Vagina (tissue), 2 donors: Measurements from ENCODE around the gene NKG7.

ENCODE experiments used
- POLR2A ChIP-seq, 2 donors: fragments of 450-650 bp; IDR thresholded peaks; one replicate each; pipeline ENCODE4 v1.6.1; 2017; ENCODE audit warnings: antibody characterized with exemption in 2 of 2, mild to moderate bottlenecking in 2 of 2, moderate library complexity in 2 of 2
- POLR2AphosphoS5 ChIP-seq, 2 donors: sonication (generic); formaldehyde crosslinking; IDR thresholded peaks; one replicate each; pipeline ENCODE4 v1.9.0; 2017; ENCODE audit warnings: antibody characterized with exemption in 2 of 2, mild to moderate bottlenecking in 2 of 2, low read depth in 1 of 2; ENCODE audit not compliant: insufficient read depth in 1 of 2
- TF ChIP-seq, protein P1 (sequence below), 3 experiments: fragments of 450-650 bp in 2 of 3; fragments of 200-600 bp in 1 of 3; sonication (generic) in 1 of 3; IDR thresholded peaks; one replicate each; pipeline ENCODE4 v1.5.1; 2017 to 2019; ENCODE audit warnings: antibody characterized with exemption in 3 of 3, mild to moderate bottlenecking in 2 of 3, moderate library complexity in 2 of 3

DNA sequence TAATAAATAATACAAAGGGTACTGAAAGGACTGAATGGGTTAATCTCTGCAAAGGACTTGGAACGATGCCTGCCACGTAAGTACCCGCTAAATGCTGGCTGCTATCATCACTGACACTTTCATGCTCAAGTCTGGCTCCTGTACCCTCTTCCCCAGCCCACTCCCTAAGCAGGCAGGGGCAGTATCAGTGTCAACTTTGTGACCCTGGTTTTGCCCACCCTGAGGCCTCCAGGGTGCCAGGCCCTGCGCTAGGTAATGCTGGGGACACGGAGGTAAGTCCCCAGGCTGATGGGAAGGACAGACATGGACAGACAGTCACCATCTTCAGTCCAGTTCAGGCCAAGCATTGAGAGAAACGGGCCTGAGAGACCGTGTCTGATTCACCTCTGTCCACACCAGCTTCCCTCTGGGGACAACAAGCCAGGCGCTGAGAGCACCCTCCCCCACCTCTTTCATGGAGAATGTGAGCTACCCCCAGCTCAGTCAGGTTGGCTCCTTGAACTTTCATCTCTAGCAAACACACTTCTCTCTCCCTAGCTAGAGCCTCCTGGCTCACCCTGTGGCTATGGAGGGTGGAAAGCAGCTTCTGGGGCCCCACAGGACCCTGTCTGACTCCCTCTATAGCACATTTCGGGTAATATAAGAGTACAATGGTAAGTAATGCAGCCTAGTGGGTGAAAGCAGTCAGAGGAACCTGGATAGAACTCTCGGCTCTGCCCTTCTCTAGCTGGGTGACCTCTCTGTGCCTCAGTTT lies 7.1 kb downstream of the NKG7 start:
- TF ChIP-seq, protein P1, sequence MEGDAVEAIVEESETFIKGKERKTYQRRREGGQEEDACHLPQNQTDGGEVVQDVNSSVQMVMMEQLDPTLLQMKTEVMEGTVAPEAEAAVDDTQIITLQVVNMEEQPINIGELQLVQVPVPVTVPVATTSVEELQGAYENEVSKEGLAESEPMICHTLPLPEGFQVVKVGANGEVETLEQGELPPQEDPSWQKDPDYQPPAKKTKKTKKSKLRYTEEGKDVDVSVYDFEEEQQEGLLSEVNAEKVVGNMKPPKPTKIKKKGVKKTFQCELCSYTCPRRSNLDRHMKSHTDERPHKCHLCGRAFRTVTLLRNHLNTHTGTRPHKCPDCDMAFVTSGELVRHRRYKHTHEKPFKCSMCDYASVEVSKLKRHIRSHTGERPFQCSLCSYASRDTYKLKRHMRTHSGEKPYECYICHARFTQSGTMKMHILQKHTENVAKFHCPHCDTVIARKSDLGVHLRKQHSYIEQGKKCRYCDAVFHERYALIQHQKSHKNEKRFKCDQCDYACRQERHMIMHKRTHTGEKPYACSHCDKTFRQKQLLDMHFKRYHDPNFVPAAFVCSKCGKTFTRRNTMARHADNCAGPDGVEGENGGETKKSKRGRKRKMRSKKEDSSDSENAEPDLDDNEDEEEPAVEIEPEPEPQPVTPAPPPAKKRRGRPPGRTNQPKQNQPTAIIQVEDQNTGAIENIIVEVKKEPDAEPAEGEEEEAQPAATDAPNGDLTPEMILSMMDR (IDR thresholded peaks at IDR 0.05): no peak
- TF ChIP-seq POLR2A (IDR thresholded peaks at IDR 0.05): no peak
- TF ChIP-seq POLR2AphosphoS5 (IDR thresholded peaks at IDR 0.05; ENCODE audit: insufficient read depth in 1 of 2, low read depth in 1 of 2): no peak
